ENCODE data around the gene NPAS3.
"Not testable (repeated sequence)": the region's sequence is repeated elsewhere in the genome, so short reads cannot be mapped to it uniquely, and the experiment has no call there.

Gene NPAS3

DNA sequence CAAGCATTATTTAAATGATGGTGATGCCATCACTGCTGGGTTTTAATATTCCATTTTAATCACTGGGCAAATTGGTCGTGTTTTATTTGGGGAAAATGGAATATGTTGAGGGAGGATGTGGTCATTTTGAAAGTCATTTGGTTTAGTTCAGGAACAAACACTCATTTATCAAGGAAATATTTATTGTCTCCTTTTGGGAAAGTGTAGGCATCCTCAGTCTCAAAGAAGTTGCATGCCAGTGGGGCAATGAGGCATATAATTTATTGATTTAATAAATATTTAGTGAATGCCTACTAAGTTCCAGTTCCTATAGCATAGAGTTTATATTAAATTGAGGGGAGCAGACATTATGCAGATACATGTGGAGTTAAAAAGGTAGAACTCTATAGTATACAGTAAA lies 134.3 kb downstream of the NPAS3 start:
- no peak for DNase-seq (ENCODE audit: low read depth in 2 of 2)

DNA sequence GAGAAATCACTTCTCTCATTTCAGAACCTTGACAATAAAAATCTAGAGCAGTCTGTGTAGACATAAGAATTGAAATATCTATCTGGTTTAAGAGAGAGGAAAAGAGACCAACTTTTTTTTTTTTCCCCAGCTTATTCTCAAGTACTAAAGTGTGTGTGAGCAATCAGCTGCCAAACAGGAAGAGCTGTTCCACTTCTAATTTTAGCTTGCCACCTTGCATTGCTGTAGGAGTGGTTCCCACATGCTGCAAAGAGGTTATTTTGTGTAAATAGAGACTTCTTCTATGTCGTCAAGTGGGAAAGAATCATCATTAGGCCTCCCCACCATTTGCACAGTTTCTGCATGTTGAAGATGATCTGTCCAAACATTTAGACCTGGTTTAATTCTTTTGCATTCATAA lies 142.6 kb downstream of the NPAS3 start:
- no peak for DNase-seq (ENCODE audit: low read depth in 2 of 2)

DNA sequence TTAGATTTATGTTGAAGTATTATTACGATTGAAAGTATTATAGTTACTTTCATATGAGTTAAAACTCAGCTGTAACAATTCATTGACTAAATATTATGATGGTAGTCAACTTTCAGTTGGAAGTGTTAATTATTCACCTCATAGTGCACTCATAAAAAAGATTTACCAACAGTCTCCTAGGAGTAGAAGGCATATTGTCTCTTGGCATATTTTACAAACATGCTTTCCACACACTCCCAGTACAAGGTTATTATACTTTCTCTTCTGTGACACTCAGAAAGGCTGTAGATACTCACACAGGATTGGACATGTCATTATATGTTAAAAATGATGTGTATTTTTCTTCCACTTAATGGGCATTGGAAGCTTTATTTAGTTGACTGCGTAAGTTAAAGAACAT lies 147.1 kb downstream of the NPAS3 start:
- no peak for DNase-seq (ENCODE audit: low read depth in 2 of 2)

DNA sequence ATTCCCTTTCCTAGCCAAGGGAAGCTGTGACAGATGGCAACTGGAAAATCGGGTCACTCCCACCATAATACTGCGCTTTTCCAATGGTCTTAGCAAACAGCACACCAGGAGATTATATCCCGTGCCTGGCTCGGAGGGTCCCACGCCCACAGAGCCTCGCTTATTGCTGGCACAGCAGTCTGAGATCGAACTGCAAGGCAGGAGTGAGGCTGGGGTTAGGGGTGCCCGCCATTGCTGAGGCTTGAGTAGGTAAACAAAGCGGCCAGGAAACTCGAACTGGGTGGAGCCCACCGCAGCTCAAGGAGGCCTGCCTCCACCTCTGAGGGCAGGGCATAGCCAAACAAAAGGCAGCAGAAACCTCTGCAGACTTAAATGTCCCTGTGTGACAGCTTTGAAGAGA lies 149.6 kb downstream of the NPAS3 start:
- not testable (repeated sequence) for DNase-seq (ENCODE audit: low read depth in 2 of 2)

DNA sequence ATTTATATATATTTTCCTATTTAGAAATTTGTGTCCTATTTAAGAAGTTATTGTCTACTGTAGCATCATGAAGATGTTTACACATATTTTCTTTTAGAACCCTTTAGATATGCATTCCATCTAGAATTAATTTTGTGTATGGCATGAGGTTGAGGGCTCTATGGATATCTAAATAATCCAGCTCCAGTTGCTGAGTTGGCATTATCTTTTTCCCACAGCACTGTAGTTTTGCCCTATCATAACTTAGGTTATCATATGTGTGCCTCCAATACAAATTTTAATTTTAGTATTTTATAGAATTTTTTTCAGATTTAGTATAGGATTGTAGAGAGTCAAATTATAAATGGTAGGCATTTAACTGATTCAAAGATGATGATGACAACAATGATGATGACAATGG lies 159.3 kb downstream of the NPAS3 start:
- DNase-seq (ENCODE audit: low read depth in 2 of 2), result no peak

DNA sequence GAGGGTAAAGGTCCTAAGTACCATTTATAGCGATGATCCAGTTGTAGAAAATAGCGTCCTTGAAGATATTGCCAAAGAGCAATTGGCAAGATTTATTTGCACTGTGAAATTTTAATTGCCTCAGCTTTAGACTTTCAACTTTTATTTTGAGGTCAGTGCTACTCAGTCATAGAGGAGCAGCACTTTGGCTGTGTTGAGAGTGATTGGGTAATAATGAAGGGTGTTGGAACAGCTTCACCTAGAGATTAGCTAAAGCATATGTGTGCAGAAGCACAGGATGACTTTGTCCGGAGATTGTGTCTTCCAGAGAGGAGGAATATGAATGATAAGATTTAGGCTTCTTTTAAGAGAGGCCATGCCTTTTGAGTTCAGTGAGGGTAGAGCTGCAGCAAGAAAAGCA lies 164.8 kb downstream of the NPAS3 start:
- DNase-seq (ENCODE audit: low read depth in 2 of 2), result no peak

DNA sequence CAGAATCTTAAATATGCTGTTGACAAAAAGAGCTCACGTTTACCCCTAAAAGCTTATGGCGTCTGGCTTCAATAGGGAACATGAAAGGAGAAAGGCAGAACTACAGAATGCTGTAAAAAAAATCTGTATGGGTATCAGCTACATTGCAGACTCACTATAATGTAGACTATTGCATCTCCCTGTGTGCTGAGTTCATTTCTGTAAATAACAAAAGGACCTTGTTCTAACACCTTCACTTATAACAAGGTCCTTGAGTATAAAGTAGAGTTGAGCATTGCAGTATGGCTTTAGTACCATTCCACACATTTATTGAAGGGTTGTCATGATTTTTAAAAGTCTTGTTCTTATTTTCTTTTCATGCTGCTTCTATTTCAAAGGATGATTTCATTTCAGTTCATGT lies 165.3 kb downstream of the NPAS3 start:
- no peak for DNase-seq (ENCODE audit: low read depth in 2 of 2)

DNA sequence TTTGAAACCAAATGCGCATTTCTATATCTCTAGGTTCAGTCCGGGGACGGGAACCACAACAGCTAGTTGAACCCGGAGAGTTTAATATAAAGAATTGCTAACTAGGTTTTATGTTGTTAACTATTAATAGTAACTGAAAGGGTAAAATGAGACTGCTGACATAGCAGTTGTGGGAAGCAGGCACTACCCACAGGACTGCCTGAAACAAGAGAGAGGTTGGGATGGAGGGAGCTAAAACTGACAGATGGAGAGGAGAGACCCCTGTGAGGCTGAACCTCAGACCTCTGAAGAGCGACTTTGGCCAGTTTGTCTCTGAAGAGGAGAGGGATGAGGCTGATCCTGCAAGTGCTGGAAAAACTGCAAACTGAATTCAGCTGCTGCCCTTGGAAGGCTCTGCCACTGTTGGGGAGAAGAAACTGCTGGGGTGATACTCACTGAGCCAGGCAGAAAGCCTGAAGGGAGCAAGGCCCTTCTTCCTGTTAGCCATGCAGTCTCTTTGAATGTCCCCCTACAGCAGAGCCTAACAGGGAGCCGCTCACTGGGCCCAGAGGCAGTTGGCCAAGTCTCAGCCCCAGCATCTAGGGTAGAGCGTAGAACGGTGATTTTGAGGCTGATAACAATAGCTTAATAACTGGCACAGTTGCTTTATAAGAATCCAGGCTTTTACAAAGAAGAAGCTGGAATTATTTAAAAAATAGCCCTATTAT lies 172.2 kb downstream of the NPAS3 start:
- no peak for DNase-seq (ENCODE audit: low read depth in 2 of 2)

DNA sequence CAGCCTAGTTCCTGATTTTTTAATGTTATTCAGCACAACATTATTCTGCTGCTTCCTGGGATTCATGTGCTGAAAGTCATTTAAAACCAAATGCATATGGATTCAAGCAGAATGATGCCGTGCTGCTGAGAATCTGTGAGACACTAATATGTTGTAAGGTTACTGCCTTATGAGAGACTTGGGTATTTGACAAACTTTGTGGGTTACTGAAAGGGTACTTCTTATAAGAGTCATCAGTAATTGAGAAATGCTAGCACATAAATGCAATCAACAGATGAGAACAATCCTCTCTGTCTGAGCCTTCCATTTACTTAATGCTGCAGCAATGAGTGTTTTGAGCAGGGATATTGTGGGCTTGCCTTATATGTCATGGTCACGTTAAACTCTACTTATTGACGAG lies 175.7 kb downstream of the NPAS3 start:
- no peak for DNase-seq (ENCODE audit: low read depth in 2 of 2)

DNA sequence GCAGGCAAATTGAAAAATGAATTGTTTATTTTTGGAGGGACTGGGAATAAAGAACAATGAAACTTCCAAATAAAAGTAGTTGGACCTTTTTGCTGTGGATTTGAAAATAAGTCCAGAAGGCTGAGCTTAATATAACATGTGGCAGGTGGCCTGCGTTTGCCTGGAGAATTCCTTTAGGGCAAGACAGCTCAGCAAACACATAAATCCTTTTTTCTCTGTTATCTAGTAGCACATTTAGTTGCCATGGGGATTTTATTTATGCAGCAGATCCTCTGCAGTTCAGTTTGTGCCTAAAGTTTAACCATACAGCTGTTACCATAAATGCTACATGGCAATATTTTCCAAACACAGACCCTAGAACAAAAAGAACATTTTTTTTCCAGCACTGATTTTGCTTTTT lies 180.0 kb downstream of the NPAS3 start:
- no peak for DNase-seq (ENCODE audit: low read depth in 2 of 2)

DNA sequence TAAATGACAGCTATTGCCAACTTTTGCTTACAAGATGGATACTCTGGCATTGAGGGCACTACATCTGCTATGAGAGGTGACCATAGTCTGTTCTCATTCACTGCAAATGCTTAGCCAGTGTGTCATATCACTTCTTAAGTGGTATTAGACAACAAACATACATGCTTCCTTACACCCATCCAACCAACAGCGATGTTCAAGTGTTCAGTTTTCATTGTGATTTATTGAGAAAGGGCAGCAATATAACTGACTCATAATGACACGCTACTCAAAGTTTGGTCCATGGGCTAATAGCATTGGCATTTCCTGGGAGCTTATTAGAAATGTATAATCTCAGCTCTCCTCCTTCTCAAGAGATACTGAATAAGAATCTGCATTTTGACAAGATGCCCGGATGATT lies 181.7 kb downstream of the NPAS3 start:
- no peak for DNase-seq (ENCODE audit: low read depth in 2 of 2)

DNA sequence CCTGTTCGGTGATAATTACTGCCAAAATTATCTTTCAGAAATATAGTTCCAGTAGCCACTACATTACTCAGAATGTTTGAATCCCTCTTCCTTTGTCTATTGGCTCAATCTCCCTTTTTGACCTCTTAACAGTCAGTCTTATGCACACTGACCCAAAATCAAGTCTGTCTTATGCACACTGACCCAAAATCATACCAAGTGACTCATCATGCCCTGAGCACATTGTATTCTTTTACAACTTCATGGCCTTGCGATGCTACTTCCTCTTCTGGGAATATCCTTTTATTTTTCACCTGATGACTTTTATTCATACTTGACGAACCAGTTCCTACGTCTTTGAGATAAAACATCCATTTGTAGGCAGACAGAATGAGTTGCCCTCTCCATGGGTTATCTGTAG lies 182.3 kb downstream of the NPAS3 start:
- DNase-seq (ENCODE audit: low read depth in 2 of 2), result no peak

DNA sequence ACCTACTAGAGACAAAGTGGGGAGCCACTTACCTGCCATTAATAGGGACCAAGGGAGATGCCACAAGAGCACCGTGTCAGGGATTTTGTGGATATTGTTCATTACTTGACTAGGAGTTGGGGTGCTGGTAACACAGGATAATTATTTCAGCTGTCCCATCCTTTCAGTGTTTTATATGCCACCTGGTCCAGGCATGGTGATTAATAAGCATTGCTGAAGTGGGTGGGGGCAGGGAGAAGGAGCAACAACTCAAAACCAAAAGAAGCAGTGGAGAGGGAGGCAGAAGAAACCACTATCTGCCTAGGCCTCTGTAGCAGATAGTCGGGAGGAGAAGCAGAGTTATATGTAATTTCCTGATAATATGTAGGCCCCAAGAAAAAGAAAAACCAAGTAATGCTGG lies 184.6 kb downstream of the NPAS3 start:
- DNase-seq (ENCODE audit: low read depth in 2 of 2), result no peak

DNA sequence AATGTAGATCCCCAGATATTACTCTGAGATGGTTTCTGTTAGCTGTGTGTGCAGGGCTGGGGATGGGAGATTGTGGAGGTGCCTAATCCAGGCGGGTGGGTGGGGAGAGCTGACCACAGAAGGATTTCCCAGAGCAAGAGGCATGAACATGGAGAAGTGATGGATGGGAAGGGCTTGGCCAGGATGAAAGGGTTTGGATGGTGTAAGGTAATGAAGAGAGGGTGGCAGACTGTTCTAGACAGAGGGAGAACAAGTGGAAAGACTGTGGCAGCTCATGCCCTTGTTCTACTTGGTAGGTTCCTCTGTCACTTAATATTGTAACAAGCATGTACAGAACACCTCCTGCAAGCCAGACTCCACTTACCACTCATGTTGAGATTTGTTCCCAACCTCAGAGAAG lies 187.8 kb downstream of the NPAS3 start:
- no peak for DNase-seq (ENCODE audit: low read depth in 2 of 2)

DNA sequence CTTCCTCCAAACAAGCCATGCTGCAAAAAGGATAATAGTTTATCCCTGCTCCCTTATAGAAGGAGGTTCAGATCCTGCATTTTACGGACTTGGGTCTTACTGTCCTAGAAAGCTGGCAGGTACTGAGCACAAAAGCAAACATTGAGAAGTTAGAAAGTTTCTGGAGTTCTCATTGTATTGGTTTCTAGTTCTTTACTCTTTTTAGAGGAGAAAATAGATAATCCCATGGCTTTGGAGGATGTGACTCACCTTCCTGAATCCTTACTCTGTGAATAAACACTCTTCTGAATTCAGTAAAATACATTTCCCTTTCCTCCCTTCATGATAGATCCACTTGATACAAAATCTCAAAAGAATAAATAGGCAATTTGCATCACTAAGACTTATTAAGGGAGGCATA lies 188.9 kb downstream of the NPAS3 start:
- no peak for DNase-seq (ENCODE audit: low read depth in 2 of 2)

DNA sequence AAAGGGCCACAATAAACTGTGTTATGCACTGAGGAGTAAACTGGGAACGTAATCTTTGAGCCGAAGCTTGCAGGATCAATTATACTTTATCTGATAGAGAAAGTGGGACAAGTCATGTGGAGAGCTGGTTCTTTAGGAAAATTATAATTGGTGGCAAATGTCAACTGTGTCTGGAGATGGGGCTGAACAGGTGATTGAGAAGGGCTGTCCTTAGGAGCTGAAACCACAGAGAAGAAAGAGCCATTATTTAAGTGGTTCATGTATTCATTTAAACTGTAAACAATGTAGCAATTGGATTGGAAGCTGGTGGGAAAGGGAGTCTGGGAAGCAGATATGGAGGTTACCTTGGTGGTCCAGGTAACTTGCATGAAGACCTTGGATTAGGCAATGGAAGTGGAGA lies 193.1 kb downstream of the NPAS3 start:
- DNase-seq (ENCODE audit: low read depth in 2 of 2), result no peak

DNA sequence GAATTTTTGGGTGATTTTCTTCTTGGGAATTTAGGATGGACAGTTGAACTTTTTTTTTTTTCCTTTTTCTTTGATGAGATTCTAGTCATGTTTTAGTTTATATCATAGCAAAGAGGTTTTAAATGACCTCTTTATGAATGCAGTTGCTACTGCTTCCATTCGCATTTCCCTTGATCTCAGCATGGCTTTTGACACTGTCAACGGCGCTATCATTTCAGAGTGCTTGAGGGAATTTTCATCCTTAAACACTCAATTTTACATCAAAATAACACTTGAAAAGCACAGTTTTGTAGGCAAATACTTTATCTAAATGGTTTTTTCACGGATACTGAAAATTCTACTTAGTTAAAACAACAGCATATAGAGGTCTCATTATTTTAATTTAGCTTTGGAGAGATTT lies 195.5 kb downstream of the NPAS3 start:
- no peak for DNase-seq (ENCODE audit: low read depth in 2 of 2)

DNA sequence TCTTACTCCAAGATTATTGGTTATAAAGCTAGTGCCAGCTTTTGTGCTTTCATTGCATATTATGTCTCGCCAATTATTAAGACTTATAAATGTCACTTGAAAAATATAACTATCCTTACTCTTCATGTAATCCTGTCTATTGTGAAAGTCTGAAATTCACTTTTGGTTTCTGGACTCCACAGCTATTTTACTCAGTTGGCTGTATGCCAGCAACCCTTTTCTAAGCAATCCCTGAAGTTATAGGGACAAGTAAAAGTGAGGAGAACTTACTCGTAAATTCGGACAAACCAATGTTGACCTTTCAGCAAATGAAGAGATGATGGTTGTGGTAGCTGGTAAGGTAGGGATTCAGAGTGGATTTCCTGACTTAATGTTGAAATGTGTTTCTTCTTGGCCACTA lies 196.3 kb downstream of the NPAS3 start:
- DNase-seq (ENCODE audit: low read depth in 2 of 2), result no peak

DNA sequence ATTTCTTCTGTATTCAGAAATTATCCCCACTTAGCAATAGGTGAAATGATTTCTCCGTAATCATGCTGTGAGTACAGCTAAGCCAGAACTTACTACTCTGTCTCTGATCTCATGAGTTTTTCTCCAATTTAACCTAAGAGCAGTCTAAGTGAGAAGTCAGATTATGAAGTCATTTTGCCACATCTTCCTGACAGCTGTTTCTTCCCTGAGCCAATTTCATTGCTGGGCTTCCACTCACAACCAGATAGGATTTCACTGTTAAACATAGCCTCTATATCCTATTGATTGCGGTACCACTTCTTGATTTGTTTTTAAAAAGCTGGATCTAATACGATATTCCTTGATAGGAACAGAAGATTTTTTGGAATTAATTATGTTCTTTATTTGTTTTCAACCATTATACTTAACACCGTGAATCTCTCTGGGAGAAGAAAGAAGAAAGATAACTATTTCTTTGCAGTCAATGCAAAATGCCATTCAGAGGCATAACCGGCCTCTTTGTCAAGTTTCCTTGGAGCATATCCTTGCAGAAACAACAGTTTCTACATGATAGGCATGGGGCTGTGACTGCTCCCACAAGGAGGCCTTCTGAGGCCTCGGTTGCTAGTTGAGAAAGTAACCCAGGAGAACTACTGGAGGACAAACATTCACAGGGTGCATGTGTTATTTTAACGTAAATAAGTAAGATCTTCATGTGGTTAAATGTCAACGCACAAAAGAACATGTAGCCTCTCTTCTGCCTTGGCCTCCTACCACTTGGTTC lies 212.2 kb downstream of the NPAS3 start:
- no peak for DNase-seq (ENCODE audit: low read depth in 2 of 2)

DNA sequence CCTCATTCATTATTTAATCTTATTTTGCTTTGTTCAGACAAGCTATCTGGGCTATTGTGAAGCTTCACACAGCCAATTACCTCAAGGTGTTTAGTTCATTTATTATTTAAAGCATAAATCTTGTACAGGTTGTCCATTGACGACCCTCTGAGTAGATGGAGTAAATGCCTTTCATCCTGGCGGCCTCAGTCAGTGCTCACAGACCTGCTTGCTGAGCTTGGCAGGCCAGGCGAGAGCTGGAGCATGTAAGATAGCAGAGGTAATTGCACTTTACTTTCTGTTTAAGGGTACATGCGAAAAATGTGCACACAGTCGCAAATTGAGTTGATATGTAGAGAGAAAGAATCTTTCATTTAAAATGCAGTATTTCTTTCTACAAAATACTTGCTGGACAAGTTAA lies 224.4 kb downstream of the NPAS3 start:
- DNase-seq (ENCODE audit: low read depth in 2 of 2), result no peak

DNA sequence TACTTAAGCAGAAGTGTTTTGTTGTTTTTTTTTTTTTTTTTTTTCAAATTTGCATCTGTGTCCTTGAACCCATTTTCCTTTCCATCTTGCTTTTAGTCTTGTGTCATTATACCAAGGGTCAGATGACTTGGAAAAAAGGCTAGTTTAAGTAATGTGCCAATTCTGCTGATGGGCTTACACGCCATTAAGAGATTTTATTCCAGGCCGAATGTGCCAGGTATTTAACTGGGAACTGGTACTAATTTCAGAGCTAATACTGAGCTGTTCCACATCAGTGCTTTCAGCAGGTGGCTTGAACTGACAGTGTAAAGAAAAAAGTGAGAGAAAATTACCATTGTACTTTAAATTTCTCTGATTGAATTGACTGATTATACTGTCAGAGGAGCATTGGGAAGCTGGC lies 224.9 kb downstream of the NPAS3 start:
- DNase-seq (ENCODE audit: low read depth in 2 of 2), result no peak

DNA sequence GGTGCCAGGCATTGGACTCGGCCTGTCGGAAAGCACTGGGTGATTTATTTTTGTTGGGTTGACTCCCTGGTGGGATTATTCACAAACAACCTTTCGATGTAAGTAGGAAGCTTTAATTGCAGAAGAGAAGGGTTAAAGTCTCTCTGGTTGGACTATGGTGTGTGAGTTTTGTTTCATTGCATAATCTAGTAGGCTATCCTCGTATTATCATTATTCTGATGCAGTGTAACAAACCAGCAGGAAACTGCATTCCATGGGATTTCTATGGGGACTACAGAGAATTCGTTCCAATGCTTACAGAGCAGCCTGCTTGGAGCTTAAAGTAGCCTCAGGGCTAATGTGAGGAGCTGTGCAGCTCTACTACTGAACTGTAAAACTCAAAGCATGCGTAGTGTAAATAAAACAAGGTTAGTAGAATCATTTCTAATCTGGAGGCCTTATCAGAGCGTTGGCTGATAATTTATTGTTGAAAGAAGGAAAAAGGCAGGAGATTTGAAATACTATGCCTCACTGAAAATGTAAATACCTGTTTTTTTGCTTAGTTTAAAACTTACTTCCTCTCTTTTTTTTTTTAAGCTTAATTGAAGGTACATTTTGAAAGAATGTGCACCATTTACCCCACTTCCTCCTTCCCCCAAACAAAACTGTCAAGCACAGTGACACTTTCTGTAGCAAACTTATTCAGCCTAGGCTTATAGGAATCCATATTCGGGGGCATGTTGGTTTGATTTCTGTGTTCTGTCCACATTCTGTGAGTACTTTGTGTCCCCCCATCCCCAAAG lies 226.7 kb downstream of the NPAS3 start:
- no peak for DNase-seq (ENCODE audit: low read depth in 2 of 2)

DNA sequence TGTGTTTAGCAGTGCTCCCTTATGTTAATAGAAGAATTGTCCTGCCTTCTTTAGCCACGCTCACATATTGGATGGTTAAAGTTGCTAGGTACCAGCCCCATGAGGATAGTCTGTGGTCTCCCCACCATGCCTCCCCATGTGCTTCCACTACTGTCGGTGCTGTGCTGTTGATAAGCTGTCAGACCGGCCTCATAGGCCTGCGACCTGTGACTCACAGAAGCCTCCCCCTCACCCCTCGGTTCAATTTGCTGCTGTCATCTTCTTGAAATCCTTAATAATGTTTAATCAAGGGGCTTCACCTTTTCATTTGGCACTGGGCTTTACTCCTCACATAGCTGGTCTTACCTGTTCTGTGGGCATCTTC lies 227.2 kb downstream of the NPAS3 start:
- DNase-seq (ENCODE audit: low read depth in 2 of 2), result no peak

All from stimulated activated CD8-positive, alpha-beta memory T cell treated with anti-CD3 and anti-CD28 coated beads, Interleukin-2, amount 100 ng/mL, for 48 hours (primary cell).